ENCODE data around the gene GRB10.

The GRB10 gene

GRCh38 chr7:50782375-50783208, at the start of gene GRB10:
GRB10 (minus strand) TSS chr7:50782896; CDS start chr7:50732322, 50,574 bp downstream.
- no peak for DNase-seq

- no peak for DNase-seq
These were observed 46.1 kb upstream of the GRB10 start for GRCh38 chr7:50828801-50829200.

- DNase-seq: no peak
These were observed 45.4 kb upstream of the GRB10 start for GRCh38 chr7:50828116-50828515.

GRCh38 chr7:50827281-50827680, 44.6 kb upstream of the GRB10 start:
- no peak for DNase-seq

- DNase-seq: no peak
These were observed 43.9 kb upstream of the GRB10 start for GRCh38 chr7:50826371-50827172.

GRCh38 chr7:50825465-50825864, 42.8 kb upstream of the GRB10 start:
- no peak for DNase-seq

- no peak for DNase-seq
These were observed 42.2 kb upstream of the GRB10 start for GRCh38 chr7:50824882-50825281.

GRCh38 chr7:50822706-50823105, 40.0 kb upstream of the GRB10 start:
- no peak for DNase-seq

GRCh38 chr7:50822110-50822509, 39.4 kb upstream of the GRB10 start:
- no peak for DNase-seq

GRCh38 chr7:50821457-50822008, 38.8 kb upstream of the GRB10 start:
- DNase-seq: no peak

GRCh38 chr7:50818324-50818723, 35.6 kb upstream of the GRB10 start:
- no peak for DNase-seq

GRCh38 chr7:50817561-50817960, 34.9 kb upstream of the GRB10 start:
- DNase-seq: no peak

- DNase-seq: no peak
These were observed 32.4 kb upstream of the GRB10 start for GRCh38 chr7:50815138-50815537.

GRCh38 chr7:50814166-50814565, 31.5 kb upstream of the GRB10 start:
- DNase-seq: no peak

- no peak for DNase-seq
These were observed 30.3 kb upstream of the GRB10 start for GRCh38 chr7:50812841-50813475.

GRCh38 chr7:50812094-50812493, 29.4 kb upstream of the GRB10 start:
- no peak for DNase-seq

GRCh38 chr7:50808282-50808888, 25.7 kb upstream of the GRB10 start:
- DNase-seq: no peak

- no peak for DNase-seq
These were observed 24.5 kb upstream of the GRB10 start for GRCh38 chr7:50807026-50807730.

GRCh38 chr7:50806143-50806542, 23.4 kb upstream of the GRB10 start:
- DNase-seq: no peak

GRCh38 chr7:50805447-50806125, 22.9 kb upstream of the GRB10 start:
- DNase-seq: no peak

Data from NCI-H2171 treated with DMSO at 0.1 percent for 48 hours (cell line).